Fibroblast of pulmonary artery (primary cell): ENCODE results near the gene ITPRIP.

Experiments used
- DNase-seq: peaks from one replicate; pipeline ENCODE4 v3.0.0-alpha.2; 2010; ENCODE audit warnings: low read depth
- H3K4me3 ChIP-seq: replicated peaks from 2 replicates; pipeline ENCODE4 v1.5.1; 2011; ENCODE audit warnings: low read depth, mild to moderate bottlenecking, control low read depth, low read length, moderate library complexity
- CTCF ChIP-seq: IDR thresholded peaks from 2 replicates; pipeline ENCODE4 v1.5.1; 2011; ENCODE audit warnings: mild to moderate bottlenecking, control low read depth, low read length, inconsistent platforms; ENCODE audit errors: missing control alignments

ITPRIP gene

DNA sequence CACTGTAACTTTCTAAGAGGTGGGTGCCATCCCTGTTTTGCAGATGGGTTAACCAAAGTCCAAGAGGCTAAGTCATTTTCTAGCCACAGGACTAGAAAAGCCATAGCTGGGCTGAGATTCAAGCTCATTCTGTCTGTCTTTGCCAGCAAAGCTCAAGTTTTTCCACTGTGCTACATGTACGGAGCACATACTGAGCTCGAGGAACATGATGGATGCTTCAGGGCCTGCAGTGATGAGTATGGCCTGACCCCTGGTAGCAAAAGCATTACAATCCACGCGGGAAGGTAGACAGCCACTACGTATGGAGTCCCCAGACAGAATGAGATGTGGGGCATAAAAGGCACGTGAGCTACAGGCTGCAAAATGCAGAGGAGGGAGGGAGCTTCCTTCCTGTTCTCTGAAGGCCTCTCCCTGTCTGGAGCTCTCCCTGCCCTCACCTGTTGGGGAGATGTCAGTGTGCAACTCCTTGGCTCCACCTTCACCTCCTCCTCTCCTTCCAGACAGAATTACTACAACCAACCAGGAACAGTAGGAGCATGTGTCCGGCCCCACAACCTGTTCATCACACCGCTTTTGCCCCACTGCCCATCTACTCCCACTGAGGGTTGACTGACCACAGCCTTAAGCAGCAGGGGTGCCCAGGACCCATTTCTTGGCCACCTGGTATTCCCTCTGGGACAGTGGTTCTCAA is 16.4 kb downstream of the ITPRIP start:
- no peak for DNase-seq
- no peak overlapping the region for H3K4me3 ChIP-seq
- TF ChIP-seq CTCF: no peak

DNA sequence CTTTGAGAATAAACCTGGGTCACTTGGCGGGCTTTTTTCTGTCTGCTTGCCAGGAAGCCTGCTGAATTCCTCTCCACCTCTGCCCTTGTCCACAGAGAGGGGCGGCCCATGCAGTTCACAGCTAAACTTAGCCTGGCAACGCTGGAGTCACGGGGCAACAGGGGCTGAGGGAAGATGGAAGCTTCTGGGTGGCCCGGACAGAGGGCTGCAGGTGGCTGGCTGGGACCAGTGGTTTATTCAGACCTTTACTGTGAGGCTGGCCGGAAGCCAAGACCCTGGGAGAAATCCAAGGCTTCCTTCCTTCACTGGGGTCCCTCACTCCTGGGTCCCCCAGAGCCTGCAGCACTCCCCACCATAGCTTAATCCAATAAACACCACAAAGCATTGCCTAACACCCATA is 17.0 kb downstream of the ITPRIP start:
- no peak for TF ChIP-seq CTCF
- H3K4me3 ChIP-seq: no peak overlapping the region
- DNase-seq: no peak

GRCh38 chr10:104318810-104319741 is 19.2 kb downstream of the ITPRIP start:
- no peak for TF ChIP-seq CTCF
- peak; percentile 62 for DNase-seq
- no peak overlapping the region for H3K4me3 ChIP-seq

DNA sequence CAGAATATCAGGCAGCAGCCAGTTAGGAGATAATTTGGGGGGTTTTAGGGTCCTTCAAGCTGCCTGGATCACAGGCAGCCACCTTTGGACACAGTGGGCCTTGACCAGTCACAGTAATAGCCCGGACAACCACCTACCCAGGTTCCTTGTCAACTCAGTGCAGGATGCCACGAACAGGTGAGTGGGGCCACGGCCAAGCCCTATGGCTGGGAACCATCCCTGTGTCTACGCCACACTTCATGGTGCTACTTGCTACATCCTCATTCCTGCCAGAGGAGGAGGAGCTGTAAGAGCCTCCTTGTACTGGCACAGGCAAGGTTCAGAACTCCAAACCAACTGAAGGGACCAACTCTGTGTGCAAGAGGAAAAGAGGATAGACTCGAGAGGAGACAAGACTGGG is 19.9 kb downstream of the ITPRIP start:
- no peak overlapping the region for H3K4me3 ChIP-seq
- DNase-seq: no peak
- no peak for TF ChIP-seq CTCF

DNA sequence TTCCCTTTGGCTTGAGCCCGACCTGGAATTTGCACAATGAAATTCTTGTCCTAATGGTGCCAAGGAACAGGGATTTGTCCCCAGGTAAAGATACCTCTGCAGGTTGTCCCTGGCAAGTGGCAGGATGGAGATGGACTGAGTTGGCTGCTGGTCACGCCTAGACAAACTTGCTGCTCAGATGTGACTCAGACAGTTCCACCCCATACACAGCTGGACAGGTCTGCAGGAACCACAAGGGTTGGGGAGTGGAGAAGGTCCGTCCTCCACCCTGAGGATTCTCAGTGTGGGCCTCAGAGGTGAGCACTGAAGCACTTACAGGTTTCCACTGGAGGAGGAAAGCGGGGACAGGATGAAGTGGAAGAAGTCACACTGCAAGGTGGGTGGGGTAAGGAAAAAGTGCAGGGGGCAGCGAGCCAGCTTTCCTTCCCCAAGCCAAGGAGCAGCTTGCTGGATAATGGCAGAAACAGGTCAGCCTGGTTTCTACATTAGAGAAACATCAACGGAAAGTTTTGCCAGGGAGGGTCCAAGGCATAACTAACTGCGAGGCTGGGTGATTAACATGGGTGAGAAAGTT is 20.5 kb downstream of the ITPRIP start:
- TF ChIP-seq CTCF: no peak
- DNase-seq: no peak
- no peak overlapping the region for H3K4me3 ChIP-seq

DNA sequence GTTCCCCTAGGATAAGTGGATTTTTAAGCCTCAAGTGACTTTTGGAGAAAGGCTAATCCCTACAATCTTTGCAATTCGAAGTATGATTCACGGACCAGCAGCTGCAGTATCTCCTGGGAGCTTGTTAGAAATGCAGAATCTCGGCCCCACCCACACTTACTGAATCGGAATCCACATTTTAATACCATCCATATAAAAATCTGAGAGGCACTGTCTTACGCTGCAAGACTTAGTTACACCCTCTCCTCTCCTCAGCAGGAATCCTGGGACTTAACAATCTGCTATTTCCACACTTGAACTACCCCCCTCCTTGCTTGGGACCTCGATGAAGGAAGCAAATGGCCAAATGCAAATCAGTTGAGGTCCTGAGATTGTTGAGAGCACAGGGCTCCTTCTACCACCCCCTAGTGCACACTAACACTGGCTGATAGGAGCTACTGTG is 21.0 kb downstream of the ITPRIP start:
- no peak overlapping the region for H3K4me3 ChIP-seq
- DNase-seq: peak; percentile 76
- no peak for TF ChIP-seq CTCF
